Vagina (tissue), 2 donors: ENCODE results near the gene REXO4. TPM values are rescaled to one million over a fixed set of nuclear protein-coding genes. Genes with fewer than 3 reads are reported as not detected.

Source experiments
- DNase-seq, 2 donors: peaks; one replicate each; pipeline ENCODE4 v3.0.0-alpha.2; 2017; ENCODE audit errors: extremely low spot score in 2 of 2
- H3K27ac ChIP-seq: fragments of 200-600 bp; sonication (generic); one replicate; pipeline ENCODE4 v1.5.1; 2019
- H3K27me3 ChIP-seq: fragments of 200-600 bp; sonication (generic); one replicate; pipeline ENCODE4 v1.5.1; 2019
- H3K36me3 ChIP-seq, 2 donors: fragments of 200-600 bp; sonication (generic); one replicate each; pipeline ENCODE4 v1.5.1; 2017 to 2019
- H3K4me1 ChIP-seq: fragments of 200-600 bp; sonication (generic); one replicate; pipeline ENCODE4 v1.5.1; 2019
- H3K4me3 ChIP-seq, 2 donors: fragments of 200-600 bp; sonication (generic); 1 replicate in 1 of 2; 2 replicates in 1 of 2; pipeline ENCODE4 v1.5.1; 2016 to 2019
- H3K9me3 ChIP-seq: fragments of 200-600 bp; sonication (generic); one replicate; pipeline ENCODE4 v1.5.1; 2019
- CTCF ChIP-seq, 3 experiments: fragments of 450-650 bp in 2 of 3; fragments of 200-600 bp in 1 of 3; sonication (generic) in 1 of 3; IDR thresholded peaks; one replicate each; pipeline ENCODE4 v1.5.1; 2017 to 2019; ENCODE audit warnings: antibody characterized with exemption in 3 of 3, mild to moderate bottlenecking in 2 of 3, moderate library complexity in 2 of 3
- POLR2A ChIP-seq, 2 donors: fragments of 450-650 bp; IDR thresholded peaks; one replicate each; pipeline ENCODE4 v1.6.1; 2017; ENCODE audit warnings: antibody characterized with exemption in 2 of 2, mild to moderate bottlenecking in 2 of 2, moderate library complexity in 2 of 2
- POLR2AphosphoS5 ChIP-seq, 2 donors: sonication (generic); formaldehyde crosslinking; IDR thresholded peaks; one replicate each; pipeline ENCODE4 v1.9.0; 2017; ENCODE audit warnings: antibody characterized with exemption in 2 of 2, mild to moderate bottlenecking in 2 of 2, low read depth in 1 of 2; ENCODE audit not compliant: insufficient read depth in 1 of 2
- intact Hi-C: fragments of 100-400 bp; cut with DNase I; formaldehyde crosslinking; loops from one replicate; pipeline ENCODE4 v1.15.1; 2023
- total RNA-seq: library from RNA; depleted of rRNA; stranded (reverse); fragments of >200 nt; gene quantifications from one replicate; pipeline ENCODE4 v1.2.3, GENCODE V29; 2016

Gene REXO4
- total RNA-seq, 1 donor from 2014 or later = 17.2 TPM

- Histone ChIP-seq H3K27ac (no peak overlapping the region), H3K9me3 (no peaks in the 10 kb centered on the region), H3K27me3 (no peaks in the 10 kb centered on the region), H3K36me3 (peaks cover 0 to 7% of the 10 kb centered on the region in 2 donors), H3K4me3 (no peak overlapping the region), H3K4me1 (peaks cover 13% of the 10 kb centered on the region)
- intact Hi-C loops = no loop called here
- no peak for TF ChIP-seq POLR2AphosphoS5 (IDR thresholded peaks at IDR 0.05; ENCODE audit: insufficient read depth in 1 of 2, low read depth in 1 of 2)
- TF ChIP-seq POLR2A (IDR thresholded peaks at IDR 0.05) = no peak
- TF ChIP-seq CTCF (IDR thresholded peaks at IDR 0.05) = no peak
- DNase-seq = no peak
Measured at GRCh38 chr9:133463864-133464615, 46.2 kb upstream of the REXO4 start.

- Histone ChIP-seq H3K9me3 (no peaks in the 10 kb centered on the region), H3K36me3 (peaks cover 0 to under 1% of the 10 kb centered on the region in 2 donors), H3K27ac (no peak overlapping the region), H3K4me3 (no peak overlapping the region), H3K27me3 (no peaks in the 10 kb centered on the region), H3K4me1 (peaks cover 18% of the 10 kb centered on the region)
- no peak for TF ChIP-seq CTCF (IDR thresholded peaks at IDR 0.05)
- no peak for TF ChIP-seq POLR2A (IDR thresholded peaks at IDR 0.05)
- no peak for TF ChIP-seq POLR2AphosphoS5 (IDR thresholded peaks at IDR 0.05; ENCODE audit: insufficient read depth in 1 of 2, low read depth in 1 of 2)
- intact Hi-C loops = no loop called here
- DNase-seq = no peak
Measured at GRCh38 chr9:133463234-133463863, 45.5 kb upstream of the REXO4 start.

GRCh38 chr9:133461975-133462374 is 44.2 kb upstream of the REXO4 start:
- intact Hi-C loops = no loop called here
- no peak for DNase-seq
- no peak overlapping the region for H3K4me3 ChIP-seq

GRCh38 chr9:133460405-133461175 is 42.8 kb upstream of the REXO4 start:
- no peak for DNase-seq
- TF ChIP-seq POLR2AphosphoS5 (IDR thresholded peaks at IDR 0.05; ENCODE audit: insufficient read depth in 1 of 2, low read depth in 1 of 2) (no peak), POLR2A (IDR thresholded peaks at IDR 0.05) (no peak), CTCF (IDR thresholded peaks at IDR 0.05) (no peak)
- intact Hi-C loops = no loop called here
- Histone ChIP-seq H3K4me3 (peak overlapping the region; percentile 57 to 81), H3K27ac (peak overlapping the region; percentile 89), H3K27me3 (no peaks in the 10 kb centered on the region), H3K9me3 (no peaks in the 10 kb centered on the region), H3K36me3 (no peaks in the 10 kb centered on the region), H3K4me1 (peaks cover 18% of the 10 kb centered on the region)

More at GRCh38 chr9:133461975-133462374, 44.2 kb upstream of the REXO4 start:
- TF ChIP-seq POLR2AphosphoS5 (IDR thresholded peaks at IDR 0.05; ENCODE audit: insufficient read depth in 1 of 2, low read depth in 1 of 2) (no peak), CTCF (IDR thresholded peaks at IDR 0.05) (no peak), POLR2A (IDR thresholded peaks at IDR 0.05) (no peak)
- Histone ChIP-seq H3K4me1 (peaks cover 18% of the 10 kb centered on the region), H3K36me3 (no peaks in the 10 kb centered on the region), H3K27ac (no peak overlapping the region), H3K9me3 (no peaks in the 10 kb centered on the region), H3K27me3 (no peaks in the 10 kb centered on the region)
